Esophagus muscularis mucosa (tissue), 4 donors: Measurements from ENCODE around the gene PKN1. TPM values are rescaled to one million over a fixed set of nuclear protein-coding genes. Genes with fewer than 3 reads are reported as not detected.

ENCODE experiments used
- DNase-seq: peaks from one replicate; pipeline ENCODE4 v3.0.0-alpha.2; 2017; ENCODE audit errors: extremely low spot score
- H3K27ac ChIP-seq, 4 donors: fragments of 200-600 bp; sonication (generic); replicated peaks in 1 of 4; 1 replicate in 3 of 4; 2 replicates in 1 of 4; pipeline ENCODE4 v1.5.1; 2016 to 2019; ENCODE audit warnings: mild to moderate bottlenecking in 1 of 4
- H3K27me3 ChIP-seq, 4 donors: fragments of 200-600 bp; sonication (generic); one replicate each; pipeline versions ENCODE4 v1.5.1 to v1.6.0; 2016 to 2019
- H3K36me3 ChIP-seq, 4 donors: fragments of 200-600 bp; sonication (generic); one replicate each; pipeline ENCODE4 v1.5.1; 2016 to 2019
- H3K4me1 ChIP-seq, 4 donors: fragments of 200-600 bp; sonication (generic); one replicate each; pipeline ENCODE4 v1.5.1; 2016 to 2019
- H3K4me3 ChIP-seq, 4 donors: fragments of 200-600 bp; sonication (generic); 1 replicate in 2 of 4; 2 replicates in 2 of 4; pipeline ENCODE4 v1.5.1; 2016 to 2019; ENCODE audit warnings: mild to moderate bottlenecking in 4 of 4, moderate library complexity in 1 of 4
- H3K9me3 ChIP-seq, 4 donors: fragments of 200-600 bp; sonication (generic); 1 replicate in 3 of 4; 2 replicates in 1 of 4; pipeline ENCODE4 v1.5.1; 2016 to 2019
- CTCF ChIP-seq, 3 experiments: fragments of 200-600 bp in 2 of 3; fragments of 450-650 bp in 1 of 3; sonication (generic) in 2 of 3; IDR thresholded peaks; one replicate each; pipeline ENCODE4 v1.5.1; 2017 to 2019; ENCODE audit warnings: antibody characterized with exemption in 3 of 3, mild to moderate bottlenecking in 2 of 3, moderate library complexity in 1 of 3
- EP300 ChIP-seq: sonication (generic); formaldehyde crosslinking; IDR thresholded peaks from one replicate; pipeline ENCODE4 v1.6.1; 2017; ENCODE audit warnings: antibody characterized with exemption
- POLR2A ChIP-seq: fragments of 450-650 bp; IDR thresholded peaks from one replicate; pipeline ENCODE4 v1.6.1; 2017; ENCODE audit warnings: antibody characterized with exemption, moderate library complexity, mild to moderate bottlenecking, low read depth
- POLR2AphosphoS5 ChIP-seq, 2 donors: sonication (generic); formaldehyde crosslinking; IDR thresholded peaks; one replicate each; pipeline ENCODE4 v1.6.1; 2017; ENCODE audit warnings: antibody characterized with exemption in 2 of 2
- WGBS: methylation state at CpG from one replicate; pipeline ENCODE4 v1.1.5; 2018; 5-methylcytosine and 5-hydroxymethylcytosine counted together
- intact Hi-C: fragments of 100-400 bp; cut with DNase I; formaldehyde crosslinking; loops from one replicate; pipeline ENCODE4 v1.15.1; 2023
- total RNA-seq, 4 donors: library from RNA; depleted of rRNA; stranded (reverse); fragments of >200 nt; gene quantifications; one replicate each; pipeline versions ENCODE4 v1.1.0 to v1.2.1, GENCODE V29; 2016

Gene PKN1
- total RNA-seq, 4 donors from 2014 or later: 120 to 233 (median 167) TPM

- 84% methylated on average over 19 of the region's 34 CpGs for WGBS
- Histone ChIP-seq H3K27ac (peak overlapping the region in 2 of 4 donors; percentile 7 to 43), H3K27me3 (no peaks in the 10 kb centered on the region)
These were observed 8.2 kb downstream of the PKN1 start for GRCh38 chr19:14441041-14441938.

GRCh38 chr19:14442891-14443631, 10.0 kb downstream of the PKN1 start:
- Histone ChIP-seq H3K36me3 (peaks cover 67 to 75% (median 72%) of the 10 kb centered on the region in 4 donors), H3K4me1 (peaks cover 30 to 38% (median 34%) of the 10 kb centered on the region in 4 donors), H3K27ac (no peak overlapping the region), H3K27me3 (no peaks in the 10 kb centered on the region), H3K4me3 (no peak overlapping the region), H3K9me3 (no peaks in the 10 kb centered on the region)
- 88% methylated on average over 12 of the region's 16 CpGs for WGBS
- TF ChIP-seq POLR2AphosphoS5 (IDR thresholded peaks at IDR 0.05) (no peak), EP300 (no peak), POLR2A (no peak), CTCF (IDR thresholded peaks at IDR 0.05) (no peak)
- intact Hi-C loops: no loop called here
- DNase-seq: no peak

More at GRCh38 chr19:14441041-14441938, 8.2 kb downstream of the PKN1 start:
- intact Hi-C loops: no loop called here
- no peak overlapping the region for H3K4me3 ChIP-seq
- no peaks in the 10 kb centered on the region for H3K9me3 ChIP-seq
- H3K36me3 ChIP-seq: peaks cover 51 to 65% (median 60%) of the 10 kb centered on the region in 4 donors
- DNase-seq: no peak
- TF ChIP-seq POLR2AphosphoS5 (IDR thresholded peaks at IDR 0.05) (no peak), CTCF (IDR thresholded peaks at IDR 0.05) (no peak), POLR2A (no peak), EP300 (no peak)
- H3K4me1 ChIP-seq: peaks cover 37 to 54% (median 46%) of the 10 kb centered on the region in 4 donors

DNA sequence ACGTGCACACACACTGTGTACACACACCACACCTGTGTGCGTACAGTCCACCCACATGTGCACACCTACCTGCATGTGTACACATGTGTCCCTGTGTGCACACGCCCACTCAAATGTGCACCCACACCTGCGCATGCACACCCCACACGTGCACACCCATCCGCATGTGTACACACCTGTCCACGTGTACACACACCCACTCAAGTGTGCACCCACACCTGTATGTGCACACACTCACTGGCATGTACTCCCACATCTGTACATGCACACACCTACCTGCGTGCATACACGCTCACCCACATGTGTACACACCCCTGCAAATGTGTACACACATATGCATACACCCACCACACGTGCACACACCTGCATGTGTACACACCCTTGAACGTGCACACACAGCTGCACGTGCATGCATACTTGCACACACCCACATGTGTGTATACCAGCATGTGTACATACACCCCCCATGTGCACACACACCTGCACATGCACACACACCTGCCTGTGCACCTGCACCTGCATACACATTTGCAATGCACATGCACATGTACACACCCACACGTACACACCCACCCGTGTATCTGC, 10.6 kb downstream of the PKN1 start:
- Histone ChIP-seq H3K27me3 (no peaks in the 10 kb centered on the region), H3K4me3 (no peak overlapping the region), H3K27ac (no peak overlapping the region), H3K4me1 (peaks cover 23 to 35% (median 29%) of the 10 kb centered on the region in 4 donors), H3K36me3 (peaks cover 74 to 81% (median 78%) of the 10 kb centered on the region in 4 donors), H3K9me3 (no peaks in the 10 kb centered on the region)
- intact Hi-C loops: no loop called here
- no peak for TF ChIP-seq EP300
- TF ChIP-seq CTCF (IDR thresholded peaks at IDR 0.05): no peak
- TF ChIP-seq POLR2A: no peak
- TF ChIP-seq POLR2AphosphoS5 (IDR thresholded peaks at IDR 0.05): no peak
- WGBS: 93% methylated on average over 14 of the region's 14 CpGs
- DNase-seq: no peak

DNA sequence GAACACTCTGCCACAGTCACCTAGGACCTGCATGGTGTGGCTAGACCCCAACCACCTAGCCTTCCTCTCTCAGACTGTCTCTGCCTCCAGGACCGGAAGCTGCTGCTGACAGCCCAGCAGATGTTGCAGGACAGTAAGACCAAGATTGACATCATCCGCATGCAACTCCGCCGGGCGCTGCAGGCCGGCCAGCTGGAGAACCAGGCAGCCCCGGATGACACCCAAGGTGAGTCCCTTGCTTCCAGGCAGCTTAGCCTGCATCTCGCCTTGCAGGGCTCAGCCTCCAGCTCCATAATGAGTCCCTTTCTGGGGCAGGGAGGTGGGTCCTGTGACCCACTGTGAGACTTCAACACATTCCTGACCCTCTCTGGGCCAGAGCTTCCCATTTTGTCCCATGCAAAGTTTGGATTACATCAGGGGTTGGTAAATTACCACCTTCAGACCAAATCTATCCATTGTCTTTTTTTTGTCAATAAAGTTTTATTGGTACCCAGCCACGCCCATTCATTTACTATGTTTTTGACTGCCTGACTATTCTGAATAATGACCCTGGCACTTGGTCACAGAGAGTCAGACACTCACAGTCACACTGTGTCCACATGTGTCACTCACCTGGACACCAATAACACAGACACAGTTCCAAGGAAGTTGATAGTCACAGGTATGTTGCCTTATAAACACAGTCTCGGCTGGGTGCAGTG, 13.4 kb downstream of the PKN1 start:
- intact Hi-C loops: no loop called here
- H3K27ac ChIP-seq: no peak overlapping the region
- no peaks in the 10 kb centered on the region for H3K9me3 ChIP-seq
- peaks cover 0 to 7% (median 3%) of the 10 kb centered on the region in 4 donors for H3K4me1 ChIP-seq
- 94% methylated on average over 10 of the region's 10 CpGs for WGBS
- no peaks in the 10 kb centered on the region for H3K27me3 ChIP-seq
- no peak for DNase-seq
- no peak overlapping the region for H3K4me3 ChIP-seq
- peaks cover 95 to 100% (median 100%) of the 10 kb centered on the region in 4 donors for H3K36me3 ChIP-seq
- no peak for TF ChIP-seq POLR2AphosphoS5 (IDR thresholded peaks at IDR 0.05)
